IPS DF 4.7 (cell line): ENCODE data around the gene ROBO4.

Source experiments
- DNase-seq: peaks from one replicate; pipeline ENCODE4 v3.0.0-alpha.2; 2013; ENCODE audit warnings: low spot score; ENCODE audit errors: extremely low read depth

The ROBO4 gene

DNA sequence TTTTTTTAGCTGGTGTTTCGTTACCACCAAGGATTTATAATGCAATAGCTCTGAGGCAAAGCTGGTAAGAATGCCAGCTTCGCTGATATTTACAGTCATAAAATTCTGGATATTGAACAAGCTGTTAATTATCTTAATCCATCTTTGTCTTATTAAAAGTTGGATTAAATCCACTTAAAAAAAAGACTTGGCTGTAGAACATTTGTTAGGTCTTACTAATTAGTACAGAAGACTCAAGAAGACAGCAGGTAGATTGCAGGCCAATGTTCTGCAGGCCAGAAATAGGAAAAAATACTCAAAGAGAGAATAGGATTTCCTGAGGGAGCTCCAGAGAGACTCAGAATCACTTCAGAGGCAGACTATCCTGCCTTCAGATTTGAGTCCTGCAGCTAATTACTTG is 7.5 kb downstream of the ROBO4 start:
- DNase-seq, result no peak

DNA sequence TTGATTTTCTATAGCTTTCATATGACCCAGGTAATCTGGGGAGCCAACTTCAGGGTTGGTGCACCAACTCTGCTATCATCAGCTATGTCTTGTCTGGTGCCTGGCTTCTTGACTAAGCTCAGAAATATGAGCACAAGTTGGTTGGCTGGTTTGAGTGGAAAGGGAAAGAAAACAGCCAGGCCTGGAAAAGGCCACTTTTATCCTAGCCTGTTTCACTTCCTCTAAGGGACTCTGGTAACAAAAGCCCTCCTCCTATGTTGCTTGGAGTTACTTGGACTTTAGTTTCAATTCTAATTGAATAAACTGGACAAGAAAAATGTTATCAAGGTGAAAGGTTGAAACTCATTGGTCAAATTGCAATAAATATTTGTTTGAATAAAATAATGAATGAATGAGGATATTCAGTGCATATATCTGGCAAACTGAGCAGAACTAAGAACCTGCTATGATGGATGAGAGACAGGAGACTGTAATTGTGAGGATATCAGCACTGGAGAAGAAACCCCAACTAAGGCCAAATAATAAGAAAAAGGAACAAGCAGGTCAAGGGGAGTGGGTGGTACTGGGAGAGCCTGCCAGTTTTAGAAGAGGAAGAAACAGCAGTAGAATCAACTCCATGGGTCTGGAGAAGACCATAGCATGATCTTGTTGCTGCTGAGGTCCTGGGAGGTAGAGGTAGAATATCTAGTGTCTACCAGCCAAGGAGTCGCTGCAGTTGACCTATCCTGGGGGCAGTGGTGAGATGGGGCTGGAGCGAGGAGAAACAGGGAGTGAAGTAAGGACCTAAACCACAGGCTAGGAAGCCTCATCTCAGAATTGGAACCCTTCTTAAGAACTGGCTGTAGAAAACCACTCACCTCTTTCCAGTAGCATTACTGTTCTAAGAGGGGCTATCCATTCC is 8.2 kb downstream of the ROBO4 start:
- DNase-seq, result no peak

DNA sequence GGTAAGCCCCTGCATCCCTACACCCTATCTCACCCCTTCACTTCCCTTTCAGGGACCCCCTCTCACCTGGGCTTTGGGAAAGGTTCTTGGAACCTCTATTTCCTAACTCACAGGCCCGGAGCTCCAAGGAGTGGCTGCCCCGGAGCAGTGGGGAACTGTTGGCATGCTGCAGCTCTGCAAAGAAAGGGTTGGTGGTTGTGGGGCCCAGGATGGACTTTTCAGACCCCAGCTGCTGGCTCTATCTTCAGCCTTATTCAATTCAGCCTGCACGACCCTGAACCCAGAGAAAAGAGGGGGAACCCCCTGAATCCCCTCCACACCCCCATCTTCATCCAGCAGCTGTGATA is 10.0 kb downstream of the ROBO4 start:
- DNase-seq, result no peak

DNA sequence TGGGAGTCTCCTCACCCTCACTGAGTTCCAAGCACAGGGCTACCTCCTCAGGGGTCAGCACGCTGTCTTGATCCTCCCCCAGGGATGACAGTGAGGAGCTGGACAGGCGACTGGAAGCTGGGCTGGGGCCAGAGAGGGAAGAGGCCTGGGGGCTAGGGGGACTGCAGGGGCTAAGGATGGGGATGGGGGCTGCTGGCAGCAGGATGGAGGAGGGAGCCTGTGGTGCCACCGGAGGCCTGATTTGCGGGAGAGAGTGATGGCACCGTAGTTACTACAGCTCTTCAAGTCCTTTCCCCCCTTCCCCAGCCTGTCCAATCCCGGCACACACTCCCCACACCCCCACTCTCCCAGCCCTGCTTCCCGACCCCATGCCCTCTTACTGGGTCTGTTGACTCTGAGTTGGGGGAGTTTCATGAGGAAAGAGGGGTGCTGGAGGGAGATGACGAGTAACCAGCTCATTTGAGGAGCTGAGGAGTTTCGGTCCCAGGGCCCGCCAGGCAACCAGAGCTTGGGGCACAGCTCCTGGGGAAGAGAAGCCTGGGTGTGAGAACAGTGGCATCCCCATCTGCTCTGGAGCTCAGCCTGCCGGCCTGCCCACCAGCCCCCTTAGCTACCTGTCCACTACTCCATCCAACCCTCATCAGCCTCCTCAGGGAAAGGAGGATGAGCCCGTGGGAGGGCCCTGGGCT is 10.5 kb downstream of the ROBO4 start:
- DNase-seq, result no peak

DNA sequence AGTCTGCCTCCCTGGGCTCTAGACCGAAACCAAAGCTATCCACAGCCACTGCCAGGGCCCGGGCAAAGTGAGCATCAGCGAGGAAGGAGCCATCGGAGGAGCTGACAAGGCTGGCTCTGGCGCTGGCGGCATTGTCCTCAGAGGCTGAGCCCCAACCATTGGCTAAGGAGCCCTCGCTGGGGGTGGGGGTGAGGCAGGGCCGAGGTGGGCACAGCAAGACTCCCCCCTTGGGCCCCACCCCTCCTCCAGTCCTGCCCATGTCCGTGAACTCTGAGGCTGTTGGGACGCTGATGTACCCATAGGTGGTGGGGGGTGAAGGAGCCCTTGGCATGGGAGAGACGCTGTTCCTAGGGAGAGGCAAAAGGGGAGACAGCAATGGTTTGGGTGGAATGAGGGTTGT is 11.2 kb downstream of the ROBO4 start:
- DNase-seq, result no peak

DNA sequence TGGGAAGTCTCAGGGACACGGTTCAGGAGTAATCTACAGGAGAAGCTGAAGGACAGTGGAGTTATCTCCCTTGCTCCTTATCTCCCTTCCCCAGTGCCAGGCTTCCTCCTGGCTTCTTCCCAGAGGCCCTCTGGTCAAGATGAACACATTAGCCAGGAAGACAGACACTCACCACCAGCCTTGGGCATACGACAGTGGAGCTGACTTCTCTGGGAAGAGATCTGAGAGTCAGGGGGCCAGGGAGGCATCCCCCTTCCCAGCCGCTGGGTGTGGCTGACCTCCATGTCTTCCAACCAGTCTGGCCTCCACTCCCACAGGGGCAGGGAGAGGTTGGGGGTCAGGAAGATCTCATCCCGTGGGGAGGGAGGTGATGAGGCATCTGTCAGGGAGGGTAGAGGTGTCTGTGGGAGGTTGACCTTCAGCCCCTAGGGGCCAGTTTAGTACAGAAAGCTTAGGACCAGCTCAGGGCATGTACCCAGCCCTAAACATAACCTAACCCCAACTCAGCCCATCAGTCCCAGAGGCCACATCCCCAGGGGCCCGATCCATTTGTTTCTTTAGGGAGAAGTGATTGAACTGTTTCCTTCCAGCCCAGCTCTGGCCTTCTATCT is 12.7 kb downstream of the ROBO4 start:
- DNase-seq, result no peak

DNA sequence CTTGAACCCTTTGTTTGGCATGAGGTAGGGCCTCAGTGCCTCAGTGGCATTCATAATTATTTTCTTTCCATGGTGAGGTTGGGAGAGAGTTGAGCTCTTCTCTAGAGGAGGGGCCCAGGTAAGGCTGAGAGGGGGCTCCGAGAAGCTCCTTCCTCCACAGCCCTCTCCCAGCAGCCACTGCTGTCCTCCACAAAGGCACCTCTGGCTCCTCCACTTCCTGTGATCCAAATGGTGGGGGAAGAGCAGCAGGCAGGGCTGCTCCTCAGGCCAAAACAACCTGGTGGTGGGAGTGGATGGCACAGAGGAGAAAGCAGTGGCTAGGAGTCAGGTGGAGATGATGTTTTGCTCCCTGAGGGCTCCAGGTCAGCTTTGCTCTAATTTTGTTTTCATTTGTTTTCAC is 13.3 kb downstream of the ROBO4 start:
- DNase-seq, result no peak

DNA sequence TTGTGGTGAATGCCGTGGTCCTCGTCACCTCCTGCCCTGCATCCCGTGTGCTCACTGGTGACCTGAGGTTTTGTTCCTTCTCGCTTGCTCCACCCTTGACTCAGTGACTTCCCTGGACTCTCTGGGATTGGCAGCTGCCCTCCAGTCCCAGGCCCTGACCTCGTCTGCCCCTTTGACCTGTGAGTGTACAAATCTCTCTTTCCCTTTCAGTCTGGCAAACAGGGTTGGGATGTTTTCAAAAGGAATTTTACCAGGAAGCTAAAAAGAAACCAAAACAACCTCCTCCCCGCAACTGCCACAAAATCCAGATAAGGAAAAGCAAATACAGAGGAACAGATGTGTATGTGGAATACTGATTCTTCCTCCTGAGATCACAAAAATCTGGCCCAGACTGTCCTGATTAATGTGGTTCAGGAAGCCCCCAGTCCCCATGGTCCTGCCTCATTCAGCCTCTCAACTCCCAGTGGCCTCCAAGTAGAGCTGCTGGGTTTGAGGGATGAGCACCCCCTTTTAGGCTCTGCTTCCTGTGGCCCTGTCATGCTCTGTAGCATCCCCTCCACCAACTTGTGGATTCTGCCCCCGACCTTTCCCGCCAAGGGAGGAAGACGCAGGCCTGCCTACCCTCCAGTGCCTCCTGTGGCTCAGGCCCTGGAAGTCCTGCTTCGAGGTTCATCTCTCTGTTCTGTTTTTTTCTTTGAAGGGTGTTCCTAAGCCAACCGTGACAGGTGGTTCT is 15.2 kb downstream of the ROBO4 start:
- DNase-seq, result no peak

DNA sequence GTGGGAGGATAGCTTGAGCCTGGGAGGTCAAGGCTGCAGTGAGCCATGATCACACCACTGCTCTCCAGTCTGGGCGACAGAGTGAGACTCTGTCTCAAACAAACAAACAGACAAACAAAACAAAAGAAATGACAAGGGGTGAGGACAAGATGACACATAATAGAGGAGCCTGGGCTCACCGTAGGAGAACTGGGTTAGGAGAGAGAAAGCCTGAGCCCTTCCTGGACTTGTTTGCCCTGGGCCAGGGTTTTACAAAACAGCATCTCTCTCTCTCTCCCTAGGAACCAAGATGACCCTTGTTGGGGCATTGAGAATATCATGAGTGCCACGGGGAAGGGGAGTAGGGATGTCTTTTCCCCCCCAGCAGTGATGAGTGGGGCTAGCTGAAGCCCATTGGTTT is 16.7 kb downstream of the ROBO4 start:
- DNase-seq, result no peak

DNA sequence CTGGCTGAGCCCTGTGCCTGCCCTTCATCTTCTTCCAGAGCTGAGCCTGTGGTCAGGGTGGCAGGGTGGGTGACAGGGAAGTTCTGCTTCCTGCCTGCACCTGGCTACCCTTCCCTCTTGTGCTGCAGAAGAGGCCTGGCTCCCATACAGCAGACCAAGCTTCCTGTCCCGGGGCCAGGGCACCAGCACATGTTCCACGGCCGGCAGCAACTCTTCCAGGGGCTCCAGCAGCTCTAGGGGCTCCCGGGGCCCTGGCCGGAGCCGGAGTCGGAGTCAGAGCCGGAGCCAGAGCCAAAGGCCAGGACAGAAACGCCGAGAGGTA is 17.4 kb downstream of the ROBO4 start:
- no peak for DNase-seq

DNA sequence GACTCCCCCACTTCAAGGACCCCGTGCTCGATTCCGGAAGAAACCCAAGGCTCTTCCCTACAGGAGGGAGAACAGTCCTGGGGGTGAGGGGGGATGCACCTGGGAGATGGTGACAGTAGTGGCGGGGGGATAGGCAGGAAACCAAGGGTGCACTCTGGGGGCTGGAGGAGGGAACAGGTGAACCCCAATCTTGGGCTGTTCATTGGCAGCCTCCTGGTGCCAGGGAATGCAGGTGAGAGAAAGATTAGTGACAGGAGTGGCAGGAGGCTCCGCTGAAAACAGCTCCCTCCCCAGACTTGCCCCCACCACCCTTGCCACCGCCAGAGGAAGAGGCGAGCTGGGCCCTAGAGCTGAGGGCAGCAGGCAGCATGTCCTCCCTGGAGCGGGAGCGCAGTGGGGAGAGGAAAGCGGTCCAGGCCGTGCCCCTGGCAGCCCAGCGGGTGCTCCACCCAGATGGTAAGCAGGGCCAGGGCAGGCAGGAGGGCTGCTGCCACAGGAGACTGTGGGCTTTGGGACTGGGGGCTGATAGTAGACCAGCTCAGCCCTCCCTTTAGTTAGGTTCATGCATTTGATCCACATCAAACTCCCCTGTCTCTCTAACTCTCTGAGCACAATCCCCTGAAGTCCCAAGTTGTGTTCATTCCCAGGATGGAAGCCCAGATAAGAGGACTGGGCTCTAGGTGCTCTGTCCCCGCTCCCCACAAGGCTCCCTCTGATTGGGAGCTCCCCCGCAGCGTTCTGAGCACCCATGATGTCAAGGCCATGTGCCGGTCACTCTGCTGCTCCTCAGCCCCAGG is 18.0 kb downstream of the ROBO4 start:
- no peak for DNase-seq

DNA sequence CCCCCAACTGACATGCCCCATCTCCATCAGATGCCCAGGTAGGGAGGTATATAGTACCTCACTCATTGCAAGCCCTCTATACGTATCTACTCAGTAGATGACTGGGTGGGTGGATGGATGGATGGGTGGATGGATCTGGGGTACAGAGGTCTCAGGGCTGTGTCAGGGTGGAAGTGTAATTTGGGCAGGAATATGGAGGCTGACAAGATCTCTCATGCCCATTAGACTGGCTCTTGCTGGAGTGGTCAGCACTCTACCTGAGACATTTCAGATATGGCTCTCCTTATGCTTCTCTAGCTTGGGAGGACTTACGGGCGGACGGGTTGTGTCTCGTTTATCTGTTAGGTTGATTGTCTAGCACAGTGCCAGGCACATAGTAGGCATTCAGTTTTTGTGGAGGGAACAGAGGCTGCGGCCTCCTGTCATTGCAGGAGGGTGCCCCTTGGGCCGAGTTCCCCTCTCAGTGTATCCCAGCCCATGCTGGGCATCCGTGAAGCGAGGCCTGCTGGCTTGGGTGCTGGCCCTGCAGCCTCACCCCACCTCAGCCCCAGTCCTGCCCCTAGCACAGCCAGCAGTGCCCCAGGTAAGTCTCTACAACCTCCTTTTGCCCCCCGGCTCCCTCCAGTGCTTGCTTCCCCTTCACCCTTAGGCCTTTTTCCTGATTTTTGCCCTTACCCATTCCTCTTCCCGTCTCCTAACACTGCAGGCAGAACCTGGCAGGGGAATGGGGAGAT is 18.7 kb downstream of the ROBO4 start:
- DNase-seq, result no peak

DNA sequence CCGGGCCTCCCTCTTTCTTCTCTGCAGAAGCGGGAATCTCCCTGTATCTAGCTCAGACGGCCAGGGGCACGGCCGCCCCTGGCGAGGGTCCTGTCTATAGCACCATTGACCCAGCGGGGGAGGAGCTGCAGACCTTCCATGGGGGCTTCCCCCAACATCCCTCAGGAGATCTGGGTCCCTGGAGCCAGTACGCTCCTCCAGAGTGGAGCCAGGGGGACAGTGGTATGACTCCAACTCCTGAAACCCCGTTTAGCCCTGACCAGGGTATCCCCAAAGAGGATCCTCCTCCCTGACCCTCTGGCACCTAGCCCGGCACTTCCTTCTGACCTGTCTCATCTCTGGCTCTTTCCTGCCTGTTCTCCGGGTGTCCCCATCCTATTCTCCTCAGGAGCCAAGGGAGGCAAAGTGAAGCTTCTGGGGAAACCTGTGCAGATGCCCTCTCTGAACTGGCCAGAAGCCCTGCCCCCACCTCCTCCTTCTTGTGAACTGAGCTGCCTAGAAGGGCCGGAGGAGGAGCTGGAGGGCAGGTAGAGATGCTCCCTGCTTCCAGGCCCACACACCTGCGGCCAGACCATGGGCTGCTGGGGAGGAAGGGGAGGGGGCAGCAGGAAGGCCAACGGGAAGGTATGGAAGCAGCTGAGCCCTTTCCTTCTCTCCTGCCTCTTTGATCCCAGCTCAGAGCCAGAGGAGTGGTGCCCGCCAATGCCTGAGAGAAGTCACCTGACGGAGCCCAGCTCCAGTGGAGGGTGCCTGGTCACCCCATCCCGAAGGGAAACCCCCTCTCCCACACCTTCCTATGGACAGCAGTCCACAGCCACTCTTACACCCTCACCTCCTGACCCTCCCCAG is 19.5 kb downstream of the ROBO4 start:
- no peak for DNase-seq

DNA sequence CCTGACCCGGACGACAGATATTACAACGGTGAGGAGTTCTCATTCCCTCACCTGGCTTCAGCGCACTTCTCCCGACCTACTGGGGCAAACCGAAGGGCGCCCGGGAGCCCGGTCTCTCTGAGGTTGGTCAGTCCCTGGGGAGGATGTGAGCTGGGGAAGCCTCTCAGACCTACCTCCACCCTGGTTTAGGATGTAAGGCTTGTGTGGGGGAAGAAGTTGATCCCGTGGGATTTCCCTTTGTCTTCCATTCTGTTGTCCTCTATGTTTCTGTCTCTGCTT is 20.1 kb downstream of the ROBO4 start:
- no peak for DNase-seq

DNA sequence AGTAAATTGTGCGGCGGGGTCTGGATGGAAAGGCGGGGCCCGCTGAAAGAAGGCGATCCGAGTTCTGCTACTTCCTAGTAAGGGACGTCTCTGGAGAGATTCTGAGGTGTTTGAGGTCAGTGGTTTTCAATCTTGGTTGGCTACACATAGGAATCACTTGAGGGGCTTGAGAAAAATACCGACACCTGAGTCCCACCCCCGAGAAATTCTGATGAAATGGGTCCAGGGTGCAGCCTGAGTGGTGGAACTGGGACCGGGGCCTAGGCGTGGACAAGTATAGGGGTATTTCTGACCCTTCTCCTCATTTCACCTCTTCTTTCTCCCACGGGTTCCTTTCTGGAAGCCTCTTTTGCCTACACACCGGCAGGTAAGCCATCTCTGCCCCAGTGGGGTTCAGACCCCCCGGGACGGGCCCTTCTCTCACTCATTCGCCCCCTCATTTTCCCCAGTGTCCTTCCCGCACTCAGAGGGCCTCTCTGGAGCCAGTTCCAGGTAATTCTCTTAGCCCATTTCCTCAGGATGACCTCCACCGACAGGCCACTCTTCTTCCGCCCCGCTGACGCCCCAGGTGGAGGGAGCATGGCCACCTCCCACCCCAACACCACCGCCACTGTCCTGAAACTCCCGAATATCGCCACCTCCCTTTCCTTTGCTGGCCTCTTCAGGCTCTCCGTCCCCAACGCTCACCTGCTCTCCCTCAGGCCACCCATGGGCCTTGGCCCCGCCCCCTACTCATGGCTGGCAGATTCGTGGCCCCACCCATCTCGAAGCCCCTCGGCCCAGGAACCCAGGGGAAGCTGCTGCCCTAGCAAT is 20.6 kb downstream of the ROBO4 start:
- no peak for DNase-seq

DNA sequence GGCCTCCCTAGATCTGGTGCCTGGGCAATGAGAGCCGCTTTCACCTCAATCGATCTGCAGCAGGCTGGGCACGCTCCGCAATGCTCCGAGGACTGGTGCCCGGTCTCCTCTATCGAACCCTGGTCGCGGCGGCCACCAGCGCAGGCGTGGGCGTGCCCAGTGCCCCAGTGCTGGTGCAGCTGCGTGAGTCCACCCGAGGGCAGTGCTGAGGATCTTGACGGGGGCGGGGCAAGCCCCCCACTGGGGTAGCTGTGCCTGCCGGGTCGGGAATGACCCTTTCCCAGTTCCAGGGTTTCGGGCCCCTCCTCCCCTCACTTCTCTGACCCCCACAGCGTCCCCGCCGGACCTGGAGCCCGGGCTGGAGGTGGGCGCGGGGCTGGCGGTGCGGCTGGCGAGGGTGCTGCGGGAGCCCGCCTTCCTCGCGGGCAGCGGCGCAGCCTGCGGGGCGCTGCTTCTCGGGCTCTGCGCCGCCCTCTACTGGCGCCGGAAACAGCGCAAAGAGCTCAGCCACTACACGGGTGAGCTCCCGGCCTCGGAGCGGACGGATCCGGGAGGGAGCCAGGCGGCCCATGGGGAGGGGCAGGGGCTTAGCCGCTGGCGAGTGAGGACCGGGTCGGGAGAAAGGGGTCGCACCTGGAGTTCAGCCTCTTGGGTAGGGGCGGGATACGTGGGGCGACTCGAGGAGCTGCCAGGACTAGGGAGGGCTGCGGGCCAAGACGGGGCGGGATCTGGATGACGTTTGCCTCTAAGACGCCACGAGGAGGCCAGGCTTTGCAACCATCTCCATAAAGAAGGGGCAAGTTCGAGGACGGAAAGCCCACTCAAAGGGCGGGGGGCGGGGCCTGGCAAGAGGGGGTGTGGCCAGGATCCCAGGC is 21.5 kb downstream of the ROBO4 start:
- DNase-seq, result no peak

DNA sequence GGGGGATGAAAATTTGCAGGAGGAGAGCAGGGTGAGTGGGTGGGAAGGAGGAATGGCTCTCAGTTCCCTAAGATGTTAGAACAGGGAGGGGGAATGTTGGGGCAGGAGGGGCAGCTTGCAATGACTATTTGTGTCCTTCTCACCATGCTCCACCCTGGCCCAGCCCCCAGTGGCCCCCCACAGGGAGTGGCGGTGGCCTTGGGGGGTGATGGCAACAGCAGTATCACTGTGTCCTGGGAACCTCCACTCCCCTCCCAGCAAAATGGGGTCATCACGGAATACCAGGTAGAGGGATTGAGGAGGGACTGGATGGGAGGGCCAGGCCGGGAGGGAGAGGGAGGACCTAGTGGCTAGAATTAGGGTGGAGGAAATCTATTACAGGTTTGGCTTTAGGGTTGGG is 22.3 kb downstream of the ROBO4 start:
- DNase-seq, result no peak
